DMS153 treated with DMSO at 0.1 percent for 48 hours (cell line): ENCODE results near the gene PBX3.
A peak's percentile ranks its signal among the peaks of the same experiment; 100 is the strongest.

ENCODE experiments used
- DNase-seq: peaks from one replicate; lab custom pipeline; 2025; ENCODE audit not compliant: unreplicated experiment; lab: John Stamatoyannopoulos, UW

PBX3 gene

DNA sequence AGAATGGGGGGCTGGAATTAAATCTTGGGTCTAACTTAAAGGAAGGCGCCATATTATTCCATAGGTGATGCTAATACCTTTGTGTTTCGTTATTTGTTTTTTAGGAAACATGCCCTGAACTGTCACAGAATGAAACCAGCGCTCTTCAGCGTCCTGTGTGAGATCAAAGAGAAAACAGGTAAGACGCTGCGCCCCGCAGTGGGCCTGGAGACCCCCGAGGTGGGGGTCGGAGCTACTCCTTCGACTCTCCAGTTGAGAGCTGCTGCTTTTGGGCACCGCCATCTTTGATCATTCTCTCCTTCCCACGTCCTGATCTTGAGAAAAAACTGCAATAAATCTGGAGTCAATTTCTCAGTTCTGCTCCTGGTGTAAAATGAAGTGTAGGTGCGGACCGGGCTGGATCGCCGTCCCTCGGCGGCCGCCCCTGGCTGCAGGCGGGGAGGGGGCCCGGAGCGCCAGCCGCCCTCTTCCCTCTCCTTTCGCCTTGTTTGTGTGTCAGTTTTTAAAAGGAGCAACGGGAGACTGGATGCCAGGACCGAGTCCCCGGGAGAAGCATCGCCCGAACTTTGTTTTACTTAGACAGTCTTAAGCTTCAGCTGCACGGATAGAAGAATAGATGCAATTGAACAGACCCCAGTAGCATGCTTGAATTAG, 1.4 kb downstream of the PBX3 start:
- no peak for DNase-seq

DNA sequence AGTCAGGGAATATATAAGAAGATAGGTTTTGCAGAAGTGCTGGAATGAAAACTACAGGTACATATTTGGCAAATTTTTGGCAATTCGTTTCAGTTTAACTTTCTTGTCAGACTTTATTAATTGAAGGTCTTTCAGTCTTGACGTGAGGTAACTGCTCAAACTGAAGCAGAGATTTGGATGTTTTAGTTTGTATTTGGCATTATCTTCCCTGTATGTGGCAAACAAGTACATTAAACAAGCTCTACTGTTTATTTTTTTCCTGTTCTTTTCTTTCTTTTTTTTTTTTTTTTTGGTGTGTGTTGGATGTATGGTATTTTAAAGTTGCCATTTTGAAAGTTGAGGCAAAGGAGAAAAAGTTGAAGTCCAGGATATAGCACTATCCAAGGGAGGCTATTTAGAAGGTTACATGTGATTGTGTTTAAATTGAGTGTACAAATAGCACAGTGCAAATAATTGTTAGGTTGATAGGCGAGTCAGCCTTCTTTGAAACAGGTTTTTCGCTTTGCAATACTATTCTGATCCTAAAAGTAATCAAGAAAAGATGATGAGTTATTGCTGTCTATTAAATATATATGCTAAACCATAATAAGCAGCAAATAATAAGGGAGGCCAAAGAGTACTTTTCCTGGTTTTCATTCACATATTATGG, 2.2 kb downstream of the PBX3 start:
- no peak for DNase-seq

DNA sequence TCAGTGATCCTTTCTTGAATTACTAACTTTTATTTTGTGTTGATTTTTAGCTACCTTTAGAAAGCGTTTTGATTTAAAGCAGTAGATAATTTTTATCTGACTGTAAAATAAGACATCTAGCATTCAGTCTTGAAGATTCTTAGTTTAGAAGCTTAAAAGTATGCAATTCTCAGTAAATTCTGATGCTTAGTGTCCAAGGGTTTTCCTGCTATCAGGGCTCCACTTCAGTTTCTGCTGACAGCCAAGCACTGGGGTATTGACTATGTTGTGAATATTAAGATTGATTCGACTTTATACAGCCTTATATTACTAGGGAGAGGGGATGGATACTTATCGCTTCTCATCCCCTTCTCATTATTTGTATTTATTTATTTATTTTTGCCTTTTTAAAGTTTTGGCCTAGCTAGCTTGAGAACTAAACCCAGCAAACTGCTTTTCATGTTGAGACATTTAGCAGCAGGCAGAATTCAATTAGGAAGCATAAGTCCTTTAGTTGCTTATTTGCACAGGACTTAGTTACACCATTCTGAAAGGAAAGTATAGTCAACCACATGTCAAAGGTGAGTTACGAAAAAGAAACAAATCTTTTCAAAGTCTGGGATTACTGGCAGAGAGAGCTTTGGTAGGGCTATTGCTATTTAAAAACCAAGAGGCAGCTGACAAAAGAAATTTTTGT, 2.9 kb downstream of the PBX3 start:
- peak; percentile 38 for DNase-seq

DNA sequence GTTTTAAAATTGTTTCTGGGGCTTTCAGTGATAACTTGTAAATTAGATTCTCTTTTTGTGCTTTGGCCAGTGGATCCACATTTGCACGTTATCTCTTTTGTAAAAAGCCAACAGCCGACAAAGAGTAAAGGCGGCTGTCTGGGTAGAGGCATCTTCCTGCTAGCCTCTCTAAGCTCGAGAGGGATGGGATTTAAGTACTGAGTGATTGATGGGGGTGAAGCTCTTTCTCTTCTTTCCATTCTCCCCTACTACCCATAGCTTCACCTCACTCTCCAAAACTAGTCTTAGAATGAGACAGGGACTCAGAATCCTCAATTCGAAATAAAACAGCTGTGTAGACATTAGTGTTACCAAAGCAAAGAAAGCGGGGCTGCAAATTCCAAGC, 3.4 kb downstream of the PBX3 start:
- DNase-seq: no peak

DNA sequence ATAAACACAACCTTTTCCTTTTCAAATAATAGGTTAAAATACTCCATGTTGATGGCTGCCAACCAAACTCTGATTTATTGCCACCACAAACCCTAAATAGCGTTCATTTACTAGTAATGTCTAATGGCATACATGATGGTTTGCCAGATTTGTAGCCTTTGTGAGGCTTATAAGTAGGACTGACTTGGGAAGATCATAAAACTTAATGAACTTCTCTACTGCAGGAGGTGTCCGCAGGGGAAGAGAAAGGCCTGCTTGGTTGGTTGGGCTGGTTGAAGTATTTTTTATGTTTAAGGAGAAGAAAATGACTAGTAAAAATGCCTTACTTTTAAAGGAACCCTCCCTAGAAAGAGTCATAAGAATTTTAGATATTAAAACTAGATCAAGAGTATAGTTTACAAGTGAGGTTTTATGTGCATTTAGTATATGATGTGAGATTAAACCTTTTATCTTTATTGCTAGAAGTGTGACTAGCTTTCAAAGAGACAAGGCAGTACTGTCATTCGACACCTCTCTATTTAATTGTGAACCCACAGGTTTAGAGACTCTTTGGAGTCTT, 5.0 kb downstream of the PBX3 start:
- DNase-seq: peak; percentile 65

DNA sequence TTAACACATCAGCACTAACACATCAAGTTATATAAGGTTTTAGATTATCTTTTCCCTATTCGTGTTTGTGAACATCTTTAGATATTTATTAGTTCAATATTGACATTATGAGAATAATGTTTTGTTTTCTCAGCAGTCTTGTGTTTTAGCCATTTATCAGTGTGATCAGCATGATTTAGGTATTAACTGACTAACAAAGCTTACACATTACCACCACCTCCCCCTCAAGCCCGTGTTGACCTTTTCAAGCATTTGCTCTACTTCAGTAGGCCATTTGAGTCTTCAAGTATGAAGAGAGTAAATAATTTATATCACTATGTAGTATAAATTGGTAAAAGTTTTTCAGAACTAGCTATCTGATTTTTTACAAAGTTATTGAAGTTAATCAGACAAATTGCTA, 6.9 kb downstream of the PBX3 start:
- no peak for DNase-seq

DNA sequence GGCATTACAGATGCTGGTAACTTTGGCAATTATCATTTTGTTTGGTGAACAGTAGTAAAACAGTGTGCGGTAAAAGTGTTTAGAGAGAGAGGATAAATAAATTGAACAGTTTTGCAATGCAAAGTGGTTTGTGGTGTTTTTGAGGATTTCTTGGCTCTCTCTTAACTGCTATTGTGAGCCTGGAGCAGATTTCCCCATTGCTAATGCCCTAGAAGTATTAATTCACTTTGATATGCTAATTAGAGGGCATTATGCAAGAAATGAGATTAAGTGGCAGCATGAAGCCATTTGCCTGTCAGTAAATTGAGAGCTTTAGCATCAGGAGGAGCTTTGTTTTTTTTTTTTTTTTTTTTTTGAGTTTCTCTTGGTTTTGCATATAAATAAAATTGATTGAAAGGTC, 8.2 kb downstream of the PBX3 start:
- no peak for DNase-seq

DNA sequence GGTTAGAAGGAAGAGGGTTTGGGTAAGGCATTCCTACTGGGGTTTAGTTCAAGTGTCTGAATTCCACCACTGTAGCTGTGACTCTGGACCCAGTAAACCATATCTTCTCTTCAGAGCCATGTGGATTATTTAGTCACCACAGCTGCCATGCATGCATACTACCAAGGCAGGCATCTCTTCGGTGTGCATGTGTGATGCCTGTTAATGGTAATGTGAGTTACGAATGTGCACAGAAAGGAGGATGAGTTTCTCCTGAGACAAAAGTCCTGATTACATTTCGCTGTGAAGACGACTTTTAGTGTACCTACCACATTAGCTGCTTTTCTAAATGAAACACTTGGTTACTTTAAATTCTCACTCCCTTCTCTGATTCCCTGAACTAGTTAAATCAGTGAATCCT, 9.3 kb downstream of the PBX3 start:
- DNase-seq: no peak

DNA sequence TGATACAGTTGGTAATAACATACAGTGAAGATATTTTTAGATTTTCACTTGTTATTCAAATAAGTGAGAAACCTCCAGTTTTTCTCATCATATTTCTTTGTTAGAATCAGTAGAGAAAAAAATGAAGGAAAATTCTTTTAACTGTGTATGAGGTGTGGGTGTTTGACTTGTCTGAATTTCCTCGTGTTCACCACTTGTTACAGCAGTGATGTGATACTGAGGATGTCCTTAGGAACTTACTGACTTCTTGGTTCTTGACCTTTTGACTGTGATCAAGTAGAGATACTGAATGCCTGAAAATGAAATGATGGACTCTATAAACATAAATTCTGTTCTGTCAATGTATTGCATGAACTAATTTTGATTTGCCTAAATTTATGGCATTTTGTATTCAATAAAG, 10.7 kb downstream of the PBX3 start:
- no peak for DNase-seq

DNA sequence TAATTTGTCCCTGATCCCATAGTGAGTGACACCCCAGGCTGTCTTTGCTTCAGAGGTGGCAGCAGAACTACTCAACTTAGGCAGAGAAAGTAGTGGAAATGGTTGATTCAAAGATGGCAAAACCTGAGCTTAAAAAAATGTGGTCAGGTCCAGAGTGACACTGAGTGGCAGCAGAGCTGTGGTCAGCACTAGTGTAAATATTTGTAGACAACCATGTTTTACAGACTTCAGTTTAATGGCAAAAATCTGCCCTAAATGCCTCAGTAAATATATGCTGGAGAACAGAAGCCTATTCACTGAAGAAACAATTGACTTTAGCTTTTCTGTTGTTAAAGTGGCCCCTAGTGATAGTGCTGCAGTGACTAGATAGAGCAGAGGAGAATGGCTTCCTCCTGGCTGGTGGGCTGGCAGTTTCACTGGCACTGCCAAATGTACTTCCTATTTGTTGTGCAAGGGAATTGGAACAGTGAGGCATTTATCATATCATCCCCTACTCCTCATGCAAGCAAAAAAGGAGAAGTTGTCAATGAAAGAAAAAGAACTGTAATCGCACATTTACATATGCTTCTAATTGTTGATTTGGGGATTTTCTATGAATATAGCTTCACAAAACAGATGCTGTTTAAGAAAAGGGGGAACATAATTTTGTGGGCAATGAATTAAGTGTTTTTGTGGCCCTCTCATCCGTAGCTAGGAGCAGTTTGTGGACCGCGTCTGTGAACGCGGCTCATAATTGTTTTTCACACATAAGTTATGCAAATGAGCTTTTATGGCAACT, 12.0 kb downstream of the PBX3 start:
- peak; percentile 51 for DNase-seq

DNA sequence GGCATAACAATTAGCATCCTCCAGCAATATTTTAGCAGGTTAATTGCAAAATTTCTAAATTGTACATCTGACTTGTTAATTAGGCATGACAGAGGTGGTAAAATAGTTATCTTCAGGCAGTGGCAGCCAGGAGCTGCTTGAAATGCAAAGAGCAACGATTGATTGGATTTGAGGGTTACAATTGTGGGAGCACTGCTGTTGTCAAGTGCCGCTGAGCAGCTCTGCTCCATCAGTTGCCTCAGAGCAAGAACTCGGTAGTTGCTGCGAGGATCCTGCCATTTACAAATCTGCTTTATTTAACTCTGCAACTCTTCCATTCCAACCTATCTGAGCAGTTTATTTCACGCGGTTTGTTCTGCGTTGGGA, 12.6 kb downstream of the PBX3 start:
- peak; percentile 35 for DNase-seq

DNA sequence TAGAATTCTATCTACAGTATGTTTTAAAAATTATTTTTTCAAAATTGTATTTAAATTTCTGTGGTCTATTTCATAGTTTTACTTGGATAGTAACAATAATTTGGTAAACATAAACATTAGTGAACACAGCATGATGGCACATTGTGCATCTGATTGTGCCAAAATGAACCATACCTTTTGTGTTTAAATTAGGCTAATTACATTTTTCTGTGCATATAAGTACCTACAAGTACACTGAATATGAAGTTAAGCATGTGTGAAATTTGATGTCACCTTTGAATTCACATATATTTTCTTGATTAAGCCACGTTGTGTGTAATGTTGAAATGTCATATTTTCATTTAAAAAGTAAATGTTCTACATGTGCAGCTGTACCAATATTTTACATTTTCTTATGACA, 13.4 kb downstream of the PBX3 start:
- no peak for DNase-seq

DNA sequence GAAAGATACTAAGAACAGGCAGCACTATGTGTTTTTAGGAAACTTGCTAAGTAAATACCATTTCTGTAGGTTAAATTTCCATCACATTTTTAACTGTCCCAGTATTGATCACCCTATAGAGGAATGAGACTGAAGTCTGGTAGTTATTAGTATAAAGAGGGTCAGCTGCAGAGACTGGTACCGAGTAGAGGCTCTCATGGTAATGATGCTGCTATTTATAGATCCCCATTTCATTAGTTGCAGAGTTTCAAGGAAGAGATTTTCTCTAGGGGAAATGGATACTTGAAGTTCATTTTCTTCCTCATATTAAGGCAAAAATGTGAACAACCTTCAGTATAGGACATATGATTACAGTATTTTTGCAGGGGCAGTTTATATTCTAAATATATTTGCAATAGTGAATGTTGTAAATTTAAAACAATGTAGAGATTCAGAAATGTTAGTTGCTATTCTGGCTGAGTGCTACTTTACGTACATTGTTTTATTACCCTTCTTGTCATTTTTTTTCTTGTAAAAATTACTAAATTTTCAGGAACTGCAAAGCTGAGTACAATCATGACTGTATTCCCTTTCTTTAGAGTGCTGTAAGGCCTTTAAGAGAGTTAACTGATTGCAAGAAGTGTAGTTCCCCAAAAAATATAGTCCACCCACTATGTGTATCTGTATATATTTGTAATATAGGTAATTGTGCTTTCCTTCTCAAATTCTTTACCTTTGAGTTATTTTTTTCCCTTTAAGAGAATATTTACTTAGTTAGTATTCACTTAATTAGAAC, 14.7 kb downstream of the PBX3 start:
- no peak for DNase-seq

DNA sequence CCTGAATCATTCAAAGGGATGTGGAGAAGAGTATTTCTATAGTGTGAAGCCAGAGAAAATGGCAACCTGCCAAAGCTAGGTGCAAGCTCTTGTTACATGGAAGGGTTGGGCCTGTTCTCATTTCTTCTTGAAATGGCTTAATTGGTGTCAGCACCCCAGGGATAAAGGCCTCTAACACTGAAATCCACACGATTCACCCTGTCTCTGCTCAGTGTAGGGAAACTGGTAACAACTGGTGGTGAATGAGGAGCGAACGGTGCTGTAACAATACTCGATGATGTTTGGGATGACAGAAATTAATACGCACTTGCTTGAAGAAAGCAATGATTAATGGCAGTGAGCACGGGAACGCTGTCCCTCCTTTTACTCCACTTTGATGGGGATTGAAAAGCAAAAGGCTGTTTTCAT, 16.2 kb downstream of the PBX3 start:
- peak; percentile 97 for DNase-seq

DNA sequence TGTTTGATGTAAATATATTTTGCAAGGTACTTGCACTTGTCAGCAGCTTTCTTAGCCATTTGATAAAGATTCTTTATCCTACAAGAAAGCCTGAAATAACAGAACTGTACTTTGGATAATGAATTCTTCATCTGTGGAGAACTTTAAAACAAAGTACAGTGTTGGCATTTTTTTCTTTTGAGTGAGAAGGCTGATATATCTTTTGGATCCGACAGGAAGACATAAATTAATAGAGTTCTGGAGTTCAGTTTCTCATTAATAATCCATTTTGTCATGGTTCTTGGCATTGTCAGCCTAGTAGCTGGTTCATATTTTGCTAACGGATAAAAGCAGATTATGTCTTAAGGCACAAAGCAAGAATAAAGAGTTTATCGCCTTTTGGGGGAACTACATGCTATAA, 17.0 kb downstream of the PBX3 start:
- DNase-seq: no peak

DNA sequence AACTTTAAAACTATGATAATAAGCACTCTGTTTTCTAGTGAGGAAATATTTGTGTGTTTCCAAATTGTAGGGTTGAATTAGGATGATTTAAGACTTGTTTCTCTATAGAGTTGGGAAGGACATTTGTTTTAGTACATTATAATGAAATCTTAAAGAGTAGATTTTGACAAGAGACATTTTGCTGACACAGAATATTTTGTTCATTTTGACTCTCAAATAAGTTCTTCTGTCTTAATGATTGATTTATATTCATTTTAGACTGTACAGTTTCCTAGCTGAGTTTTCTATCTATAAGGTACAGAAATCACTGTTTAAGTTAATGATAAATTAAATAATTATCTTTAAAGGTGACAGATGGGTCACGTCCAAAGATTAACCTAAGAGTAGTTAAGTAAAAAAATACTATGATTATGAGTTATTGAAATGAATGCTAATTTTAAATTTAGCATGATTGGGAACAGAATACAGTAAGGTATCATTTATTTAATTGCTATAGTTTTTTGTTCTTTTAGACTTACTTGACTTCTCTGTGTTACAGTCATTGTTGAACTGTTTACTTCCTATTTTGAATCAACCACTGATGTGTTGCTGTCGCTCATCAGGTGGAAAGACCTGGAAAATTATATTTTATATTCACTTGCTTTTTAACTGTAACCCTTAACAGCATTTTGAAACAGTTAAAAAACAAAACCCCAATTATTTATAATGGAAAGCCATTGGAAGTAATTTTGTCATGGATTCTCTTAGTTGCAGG, 19.5 kb downstream of the PBX3 start:
- no peak for DNase-seq

DNA sequence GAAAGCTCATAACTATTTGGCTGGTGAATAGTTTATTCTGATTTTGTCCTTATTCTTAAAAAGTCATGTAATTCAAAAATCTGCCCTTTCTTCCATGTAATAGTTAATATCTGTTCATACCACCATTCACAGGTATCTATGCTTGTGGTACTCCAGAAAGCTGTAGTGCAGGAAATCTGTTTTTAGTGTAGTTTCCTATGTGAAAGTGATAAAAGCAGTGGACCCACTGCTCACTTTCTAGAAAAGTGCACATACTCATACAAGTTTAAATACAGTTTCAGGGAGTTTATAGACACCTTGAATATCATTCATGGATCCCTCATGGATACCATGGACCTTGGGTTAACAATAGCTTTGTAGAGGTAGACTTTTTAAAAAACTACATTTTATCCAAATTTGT, 20.2 kb downstream of the PBX3 start:
- DNase-seq: no peak

DNA sequence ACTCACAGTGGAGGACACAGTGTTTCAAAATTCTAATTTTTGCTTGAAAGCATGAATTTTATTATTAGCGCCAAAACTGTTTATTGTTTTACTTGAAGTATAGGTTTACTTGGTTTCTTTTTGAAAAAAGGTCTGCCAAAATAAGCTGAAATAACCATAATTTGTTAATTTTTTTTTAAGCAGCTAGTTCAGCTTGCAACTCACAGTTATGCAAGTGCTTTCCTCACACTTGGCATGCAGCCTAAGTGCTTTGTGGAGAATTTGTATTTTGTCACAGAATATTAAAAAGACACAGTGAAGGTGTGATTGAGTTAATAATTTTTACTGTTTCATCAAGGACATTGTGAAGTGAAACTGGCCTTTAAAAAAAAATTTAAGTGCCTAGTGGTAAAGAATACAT, 21.6 kb downstream of the PBX3 start:
- DNase-seq: no peak

DNA sequence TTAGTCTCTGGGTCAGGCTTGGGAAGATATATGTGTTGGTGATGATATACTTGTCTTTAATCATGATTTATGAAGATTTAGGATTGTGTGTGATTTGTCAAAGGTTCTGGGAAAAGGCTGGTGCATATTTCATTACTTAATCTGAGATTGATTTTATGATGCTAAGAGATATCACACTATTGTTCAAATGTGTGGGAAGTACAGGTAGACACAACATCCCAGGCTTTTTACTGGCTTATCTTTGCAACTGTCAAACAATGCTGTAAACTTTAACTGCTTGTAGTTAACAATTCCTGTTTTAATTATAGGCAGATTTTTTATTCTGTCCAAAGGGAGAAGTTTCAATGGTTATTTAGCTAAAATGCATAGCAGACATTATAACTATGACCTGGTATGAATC, 23.9 kb downstream of the PBX3 start:
- no peak for DNase-seq

DNA sequence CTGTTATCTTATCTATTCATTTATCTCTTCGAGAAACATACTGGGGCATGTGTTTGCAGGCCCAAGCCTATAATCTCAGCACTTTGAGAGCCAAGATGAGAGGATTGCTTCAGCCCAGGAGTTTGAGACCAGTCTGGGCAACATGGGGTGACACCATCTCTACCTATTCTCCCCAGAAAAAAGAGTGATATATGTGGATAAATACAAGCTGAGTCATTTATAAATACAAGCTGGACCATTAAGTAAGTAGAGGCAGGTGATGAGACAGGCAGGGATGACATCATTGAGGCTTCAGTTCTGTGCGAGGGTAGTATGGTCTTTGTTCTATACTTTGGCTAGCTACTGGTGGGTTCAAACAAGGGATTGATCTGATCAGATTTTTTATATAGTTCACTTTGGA, 25.6 kb downstream of the PBX3 start:
- DNase-seq: no peak
